K562 (cell line): ENCODE measurements around the gene BSCL2. TPM values are rescaled to one million over a fixed set of nuclear protein-coding genes. Genes with fewer than 3 reads are reported as not detected.
A peak's percentile ranks its signal among the peaks of the same experiment; 100 is the strongest.

Experiments used
- CEBPG ChIP-seq, 3 experiments: fragments of 200-800 bp in 1 of 3; sonication (Bioruptor generic) in 1 of 3; sonication (generic) in 1 of 3; formaldehyde crosslinking in 1 of 3; IDR thresholded peaks in 2 of 3; conservative IDR thresholded peaks in 1 of 3; 2 replicates each; pipeline versions ENCODE4 v1.6.1 to v1.8.0; 2016 to 2022; ENCODE audit warnings: missing compliant biosample characterization in 2 of 3, missing genetic modification characterization in 2 of 3, mild to moderate bottlenecking in 1 of 3, missing genetic modification reagents in 1 of 3
- CREM ChIP-seq: IDR thresholded peaks from 2 replicates; pipeline ENCODE4 v1.6.1; 2014; ENCODE audit warnings: antibody characterized with exemption, low read depth
- DACH1 ChIP-seq: fragments of 450-650 bp; IDR thresholded peaks from 2 replicates; pipeline ENCODE4 v1.6.1; 2018; ENCODE audit not compliant: partially characterized antibody
- ERF ChIP-seq: fragments of 450-650 bp; formaldehyde crosslinking; IDR thresholded peaks from 2 replicates; pipeline ENCODE4 v1.4.0; 2020; ENCODE audit warnings: mild to moderate bottlenecking, mixed read lengths
- ETS2 ChIP-seq: IDR thresholded peaks from 2 replicates; pipeline ENCODE4 v1.6.1; 2016; ENCODE audit warnings: borderline replicate concordance, missing genetic modification characterization, mild to moderate bottlenecking, moderate library complexity, missing compliant biosample characterization; ENCODE audit not compliant: poor library complexity, severe bottlenecking
- JUN ChIP-seq, 2 experiments: sonication (generic) in 1 of 2; formaldehyde crosslinking in 1 of 2; IDR thresholded peaks; 2 replicates each; pipeline versions ENCODE4 v1.6.1 to v1.8.0; 2012 to 2022; ENCODE audit warnings: borderline replicate concordance in 2 of 2, mild to moderate bottlenecking in 2 of 2, improper control_type of control experiment in 1 of 2, low read depth in 1 of 2, low read length in 1 of 2, missing genetic modification reagents in 1 of 2
- MAFG ChIP-seq: fragments of 450-650 bp; conservative IDR thresholded peaks from 2 replicates; pipeline ENCODE4 v1.6.1; 2016; ENCODE audit warnings: missing genetic modification characterization, missing compliant biosample characterization
- MTA3 ChIP-seq: fragments of 450-650 bp; formaldehyde crosslinking; IDR thresholded peaks from 2 replicates; pipeline ENCODE4 v1.6.1; 2017; ENCODE audit warnings: mild to moderate bottlenecking, borderline replicate concordance
- PCBP1 ChIP-seq: fragments of 200-400 bp; formaldehyde crosslinking; IDR thresholded peaks from 2 replicates; pipeline ENCODE4 v1.6.1; 2018; ENCODE audit warnings: mild to moderate bottlenecking, low read depth, low read length; ENCODE audit not compliant: poor library complexity, severe bottlenecking
- PHB ChIP-seq: fragments of 250-450 bp; sonication (Bioruptor Pico); IDR thresholded peaks from 2 replicates; pipeline ENCODE4 v1.5.0; 2021
- ZC3H8 ChIP-seq: fragments of 450-650 bp; IDR thresholded peaks from 2 replicates; pipeline ENCODE4 v1.6.1; 2017
- ZKSCAN8 ChIP-seq: fragments of 200-800 bp; sonication (Bioruptor generic); IDR thresholded peaks from 2 replicates; pipeline ENCODE4 v1.6.1; 2016; ENCODE audit warnings: missing genetic modification characterization, missing compliant biosample characterization
- ZNF212 ChIP-seq: fragments of 450-650 bp; formaldehyde crosslinking; IDR thresholded peaks from 2 replicates; pipeline ENCODE4 v1.4.0; 2020; ENCODE audit warnings: mild to moderate bottlenecking
- ZNF780A ChIP-seq: fragments of 250-450 bp; sonication (Bioruptor Pico); IDR thresholded peaks from 2 replicates; pipeline ENCODE4 v1.5.0; 2021; ENCODE audit warnings: mild to moderate bottlenecking
- polyA plus RNA-seq, 8 experiments: library from polyadenylated mRNA; depleted of rRNA in 4 of 8; stranded (reverse) in 5 of 8; unstranded in 3 of 8; fragments of >200 nt; fragmentation: Nextera tagmentation in 2 of 8; fragmentation: Illumina TruSeq in 1 of 8; extraction: Ambion mirVana in 2 of 8; extraction: Trizol in 1 of 8; gene quantifications; 2 replicates each; pipeline versions ENCODE4 v1.2.1 to v1.2.3, GENCODE V29; 2011 to 2014; ENCODE audit warnings: inconsistent platforms in 1 of 8, missing spikeins in 1 of 8
- total RNA-seq, 7 experiments: library from RNA; depleted of rRNA in 6 of 7; stranded (reverse); fragments of >200 nt in 6 of 7; fragmentation: Illumina TruSeq in 2 of 7; extraction: Trizol in 2 of 7; gene quantifications; 2 replicates each; pipeline versions ENCODE4 v1.2.1 to v1.2.3, GENCODE V29; 2011 to 2021; ENCODE audit warnings: low replicate concordance in 1 of 7
- TF ChIP-seq, protein P1 (sequence below), 3 experiments: IDR thresholded peaks in 2 of 3; conservative IDR thresholded peaks in 1 of 3; 2 replicates each; pipeline ENCODE4 v1.5.1; 2011 to 2012; ENCODE audit warnings: low read length in 3 of 3, mild to moderate bottlenecking in 3 of 3, control low read depth in 2 of 3, improper control_type of control experiment in 1 of 3, inconsistent platforms in 1 of 3, low read depth in 1 of 3, mixed read lengths in 1 of 3, moderate library complexity in 1 of 3; ENCODE audit not compliant: insufficient read depth in 2 of 3
- TF ChIP-seq, protein P2 (sequence below): fragments of 250-450 bp; sonication (Bioruptor Pico); IDR thresholded peaks from 2 replicates; pipeline ENCODE4 v1.8.0; 2022; ENCODE audit warnings: inconsistent platforms
- TF ChIP-seq, protein P3 (sequence below): sonication (generic); formaldehyde crosslinking; IDR thresholded peaks from 2 replicates; pipeline ENCODE4 v1.8.0; 2023; ENCODE audit warnings: mild to moderate bottlenecking, missing genetic modification reagents
- TF ChIP-seq, protein P4 (sequence below): fragments of 450-650 bp; formaldehyde crosslinking; IDR thresholded peaks from 2 replicates; pipeline ENCODE4 v1.4.0; 2022; ENCODE audit warnings: missing genetic modification characterization
- TF ChIP-seq, protein P5 (sequence below), 2 experiments: fragments of 450-650 bp in 1 of 2; sonication (generic) in 1 of 2; formaldehyde crosslinking in 1 of 2; IDR thresholded peaks in 1 of 2; conservative IDR thresholded peaks in 1 of 2; 2 replicates each; pipeline versions ENCODE4 v1.6.1 to v1.8.1; 2016 to 2023; ENCODE audit warnings: mild to moderate bottlenecking in 2 of 2, moderate library complexity in 2 of 2, inconsistent platforms in 1 of 2, missing genetic modification reagents in 1 of 2

Gene BSCL2
- total and polyA plus RNA-seq, 9 of the 15 experiments (the other 6 are each of a cell fraction or from before 2014, with no cell fraction given) = 18.9 to 51.7 (median 35.2) TPM

DNA sequence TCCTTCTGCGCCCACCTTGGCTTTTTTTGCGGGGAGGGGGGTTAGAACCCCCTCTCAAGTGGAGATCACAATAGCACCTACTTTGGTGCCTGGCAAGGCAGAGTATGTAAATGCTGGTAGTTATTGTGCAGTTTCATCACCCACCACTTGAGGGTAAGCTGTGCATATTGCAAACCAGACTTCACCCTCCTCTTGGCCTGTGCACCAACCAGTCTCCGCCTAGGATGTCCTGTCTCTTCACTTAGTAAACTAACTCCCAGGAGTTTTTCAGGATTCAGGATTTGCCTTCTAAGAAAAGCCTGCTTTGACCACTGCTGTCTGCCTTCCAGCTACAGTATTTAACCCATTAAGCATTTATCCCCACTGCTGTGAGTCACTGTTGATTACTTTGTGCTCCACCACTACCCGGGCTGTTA is 26.4 kb downstream of the BSCL2 start (continued):
- TF ChIP-seq ERF (CRISPR knock-in tag) = no peak
- TF ChIP-seq, protein P1, sequence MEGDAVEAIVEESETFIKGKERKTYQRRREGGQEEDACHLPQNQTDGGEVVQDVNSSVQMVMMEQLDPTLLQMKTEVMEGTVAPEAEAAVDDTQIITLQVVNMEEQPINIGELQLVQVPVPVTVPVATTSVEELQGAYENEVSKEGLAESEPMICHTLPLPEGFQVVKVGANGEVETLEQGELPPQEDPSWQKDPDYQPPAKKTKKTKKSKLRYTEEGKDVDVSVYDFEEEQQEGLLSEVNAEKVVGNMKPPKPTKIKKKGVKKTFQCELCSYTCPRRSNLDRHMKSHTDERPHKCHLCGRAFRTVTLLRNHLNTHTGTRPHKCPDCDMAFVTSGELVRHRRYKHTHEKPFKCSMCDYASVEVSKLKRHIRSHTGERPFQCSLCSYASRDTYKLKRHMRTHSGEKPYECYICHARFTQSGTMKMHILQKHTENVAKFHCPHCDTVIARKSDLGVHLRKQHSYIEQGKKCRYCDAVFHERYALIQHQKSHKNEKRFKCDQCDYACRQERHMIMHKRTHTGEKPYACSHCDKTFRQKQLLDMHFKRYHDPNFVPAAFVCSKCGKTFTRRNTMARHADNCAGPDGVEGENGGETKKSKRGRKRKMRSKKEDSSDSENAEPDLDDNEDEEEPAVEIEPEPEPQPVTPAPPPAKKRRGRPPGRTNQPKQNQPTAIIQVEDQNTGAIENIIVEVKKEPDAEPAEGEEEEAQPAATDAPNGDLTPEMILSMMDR (IDR thresholded peaks at IDR 0.05 in 2 of 3, conservative IDR thresholded peaks at IDR 0.05 in 1 of 3; ENCODE audit: insufficient read depth in 2 of 3, low read depth in 1 of 3, low read length in 3 of 3) = peak; percentile 68 to 83 (median 69)
- TF ChIP-seq CREM = peak; percentile 41
- TF ChIP-seq, protein P2, sequence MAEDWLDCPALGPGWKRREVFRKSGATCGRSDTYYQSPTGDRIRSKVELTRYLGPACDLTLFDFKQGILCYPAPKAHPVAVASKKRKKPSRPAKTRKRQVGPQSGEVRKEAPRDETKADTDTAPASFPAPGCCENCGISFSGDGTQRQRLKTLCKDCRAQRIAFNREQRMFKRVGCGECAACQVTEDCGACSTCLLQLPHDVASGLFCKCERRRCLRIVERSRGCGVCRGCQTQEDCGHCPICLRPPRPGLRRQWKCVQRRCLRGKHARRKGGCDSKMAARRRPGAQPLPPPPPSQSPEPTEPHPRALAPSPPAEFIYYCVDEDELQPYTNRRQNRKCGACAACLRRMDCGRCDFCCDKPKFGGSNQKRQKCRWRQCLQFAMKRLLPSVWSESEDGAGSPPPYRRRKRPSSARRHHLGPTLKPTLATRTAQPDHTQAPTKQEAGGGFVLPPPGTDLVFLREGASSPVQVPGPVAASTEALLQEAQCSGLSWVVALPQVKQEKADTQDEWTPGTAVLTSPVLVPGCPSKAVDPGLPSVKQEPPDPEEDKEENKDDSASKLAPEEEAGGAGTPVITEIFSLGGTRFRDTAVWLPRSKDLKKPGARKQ = no peak
- TF ChIP-seq ZKSCAN8 (CRISPR knock-in tag) = no peak
- TF ChIP-seq, protein P3, sequence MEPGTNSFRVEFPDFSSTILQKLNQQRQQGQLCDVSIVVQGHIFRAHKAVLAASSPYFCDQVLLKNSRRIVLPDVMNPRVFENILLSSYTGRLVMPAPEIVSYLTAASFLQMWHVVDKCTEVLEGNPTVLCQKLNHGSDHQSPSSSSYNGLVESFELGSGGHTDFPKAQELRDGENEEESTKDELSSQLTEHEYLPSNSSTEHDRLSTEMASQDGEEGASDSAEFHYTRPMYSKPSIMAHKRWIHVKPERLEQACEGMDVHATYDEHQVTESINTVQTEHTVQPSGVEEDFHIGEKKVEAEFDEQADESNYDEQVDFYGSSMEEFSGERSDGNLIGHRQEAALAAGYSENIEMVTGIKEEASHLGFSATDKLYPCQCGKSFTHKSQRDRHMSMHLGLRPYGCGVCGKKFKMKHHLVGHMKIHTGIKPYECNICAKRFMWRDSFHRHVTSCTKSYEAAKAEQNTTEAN = no peak
- no peak for TF ChIP-seq ZNF780A (CRISPR knock-in tag)
- no peak for TF ChIP-seq ETS2 (tag)
- TF ChIP-seq DACH1 = no peak
- TF ChIP-seq ZNF212 (CRISPR knock-in tag) = no peak
- no peak for TF ChIP-seq MTA3
- peak; percentile 14; the same call in 1 of the 2 replicates for TF ChIP-seq JUN (IDR thresholded peaks at IDR 0.05; ENCODE audit: borderline replicate concordance, low read depth, low read length)
- no peak for TF ChIP-seq JUN (CRISPR knock-in tag; IDR thresholded peaks at IDR 0.05; ENCODE audit: borderline replicate concordance)
- TF ChIP-seq, protein P4, sequence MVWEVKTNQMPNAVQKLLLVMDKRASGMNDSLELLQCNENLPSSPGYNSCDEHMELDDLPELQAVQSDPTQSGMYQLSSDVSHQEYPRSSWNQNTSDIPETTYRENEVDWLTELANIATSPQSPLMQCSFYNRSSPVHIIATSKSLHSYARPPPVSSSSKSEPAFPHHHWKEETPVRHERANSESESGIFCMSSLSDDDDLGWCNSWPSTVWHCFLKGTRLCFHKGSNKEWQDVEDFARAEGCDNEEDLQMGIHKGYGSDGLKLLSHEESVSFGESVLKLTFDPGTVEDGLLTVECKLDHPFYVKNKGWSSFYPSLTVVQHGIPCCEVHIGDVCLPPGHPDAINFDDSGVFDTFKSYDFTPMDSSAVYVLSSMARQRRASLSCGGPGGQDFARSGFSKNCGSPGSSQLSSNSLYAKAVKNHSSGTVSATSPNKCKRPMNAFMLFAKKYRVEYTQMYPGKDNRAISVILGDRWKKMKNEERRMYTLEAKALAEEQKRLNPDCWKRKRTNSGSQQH (CRISPR knock-in tag) = no peak
- no peak for TF ChIP-seq ZC3H8
- no peak; the same call in 1 of the 2 replicates for TF ChIP-seq CEBPG (CRISPR knock-in tag; IDR thresholded peaks at IDR 0.05)
- peak in 1 of 2 experiments; percentile 46; a peak in 1 of 4 replicates for TF ChIP-seq CEBPG (tag; conservative IDR thresholded peaks at IDR 0.05 in 1 of 2, IDR thresholded peaks at IDR 0.05 in 1 of 2)
- no peak for TF ChIP-seq PHB (CRISPR knock-in tag)
- TF ChIP-seq, protein P5, sequence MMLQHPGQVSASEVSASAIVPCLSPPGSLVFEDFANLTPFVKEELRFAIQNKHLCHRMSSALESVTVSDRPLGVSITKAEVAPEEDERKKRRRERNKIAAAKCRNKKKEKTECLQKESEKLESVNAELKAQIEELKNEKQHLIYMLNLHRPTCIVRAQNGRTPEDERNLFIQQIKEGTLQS (IDR thresholded peaks at IDR 0.05) = peak; percentile 57
- TF ChIP-seq, protein P5 (CRISPR knock-in tag; conservative IDR thresholded peaks at IDR 0.05) = no peak
- TF ChIP-seq PCBP1 = no peak
- TF ChIP-seq MAFG (tag) = no peak
